Measurements from ENCODE around the gene SLC6A19. TPM values are rescaled to one million over a fixed set of nuclear protein-coding genes. Genes with fewer than 3 reads are reported as not detected.

SLC6A19 gene
- total and polyA plus RNA-seq, 10 of the 15 experiments (the other 5 are each of a cell fraction or from before 2014, with no cell fraction given) = 0.01 to 0.03 TPM; not detected in 8

DNA sequence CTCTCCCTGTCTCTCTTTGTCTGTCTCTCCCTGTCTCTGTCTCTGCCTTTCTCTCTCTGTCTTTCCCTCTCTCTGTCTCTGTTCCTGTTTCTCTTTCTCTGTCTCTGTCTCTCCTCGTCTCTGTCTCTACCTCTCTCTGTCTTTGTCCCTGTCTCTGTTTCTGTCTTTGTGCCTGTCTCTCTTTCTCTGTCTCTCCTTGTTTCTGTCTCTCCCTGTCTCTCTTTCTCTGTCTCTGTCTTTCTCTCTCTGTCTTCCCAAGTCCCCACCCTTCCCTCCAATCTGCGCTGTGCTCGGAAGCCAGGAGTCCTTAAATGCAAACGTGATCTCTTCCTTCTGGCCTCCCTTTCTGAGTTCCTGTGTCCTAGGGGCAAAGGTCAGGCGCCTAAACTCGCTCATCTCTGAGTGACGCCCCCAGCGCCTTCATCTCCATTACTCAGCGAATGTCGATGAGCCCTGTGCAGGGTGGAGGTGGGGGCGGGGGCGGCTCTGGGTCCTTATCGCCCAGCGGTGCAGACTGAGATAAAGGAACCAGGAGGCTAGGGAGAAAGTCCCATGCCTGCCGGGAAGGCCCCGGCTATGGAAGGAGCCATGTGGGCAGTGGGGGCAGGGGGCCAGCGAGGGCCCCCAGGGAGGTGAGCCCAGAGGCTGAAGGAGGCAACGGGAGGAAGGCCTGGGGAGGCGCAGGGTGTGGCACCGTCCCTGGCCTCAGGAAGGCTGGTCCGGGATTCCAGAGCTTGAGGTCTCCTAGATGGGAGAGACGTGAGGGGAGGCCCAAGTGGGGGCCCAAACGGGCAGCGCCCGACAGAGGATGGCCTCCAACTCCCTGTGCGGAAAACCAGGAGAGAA, 1.5 kb upstream of the SLC6A19 start (continued):
- no peak for TF ChIP-seq EED (IDR thresholded peaks at IDR 0.05; ENCODE audit: low read depth)
- TF ChIP-seq, protein P1, sequence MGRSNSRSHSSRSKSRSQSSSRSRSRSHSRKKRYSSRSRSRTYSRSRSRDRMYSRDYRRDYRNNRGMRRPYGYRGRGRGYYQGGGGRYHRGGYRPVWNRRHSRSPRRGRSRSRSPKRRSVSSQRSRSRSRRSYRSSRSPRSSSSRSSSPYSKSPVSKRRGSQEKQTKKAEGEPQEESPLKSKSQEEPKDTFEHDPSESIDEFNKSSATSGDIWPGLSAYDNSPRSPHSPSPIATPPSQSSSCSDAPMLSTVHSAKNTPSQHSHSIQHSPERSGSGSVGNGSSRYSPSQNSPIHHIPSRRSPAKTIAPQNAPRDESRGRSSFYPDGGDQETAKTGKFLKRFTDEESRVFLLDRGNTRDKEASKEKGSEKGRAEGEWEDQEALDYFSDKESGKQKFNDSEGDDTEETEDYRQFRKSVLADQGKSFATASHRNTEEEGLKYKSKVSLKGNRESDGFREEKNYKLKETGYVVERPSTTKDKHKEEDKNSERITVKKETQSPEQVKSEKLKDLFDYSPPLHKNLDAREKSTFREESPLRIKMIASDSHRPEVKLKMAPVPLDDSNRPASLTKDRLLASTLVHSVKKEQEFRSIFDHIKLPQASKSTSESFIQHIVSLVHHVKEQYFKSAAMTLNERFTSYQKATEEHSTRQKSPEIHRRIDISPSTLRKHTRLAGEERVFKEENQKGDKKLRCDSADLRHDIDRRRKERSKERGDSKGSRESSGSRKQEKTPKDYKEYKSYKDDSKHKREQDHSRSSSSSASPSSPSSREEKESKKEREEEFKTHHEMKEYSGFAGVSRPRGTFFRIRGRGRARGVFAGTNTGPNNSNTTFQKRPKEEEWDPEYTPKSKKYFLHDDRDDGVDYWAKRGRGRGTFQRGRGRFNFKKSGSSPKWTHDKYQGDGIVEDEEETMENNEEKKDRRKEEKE (IDR thresholded peaks at IDR 0.05) = no peak
- no peak for TF ChIP-seq ZNF207 (IDR thresholded peaks at IDR 0.05; ENCODE audit: borderline replicate concordance)
- TF ChIP-seq POLR2AphosphoS5 (IDR thresholded peaks at IDR 0.05; ENCODE audit: low read length) = no peak
- no peak for TF ChIP-seq RCOR1 (conservative IDR thresholded peaks at IDR 0.05; ENCODE audit: low read depth, low read length)
- no peak for TF ChIP-seq BACH1 (IDR thresholded peaks at IDR 0.05; ENCODE audit: borderline replicate concordance)

DNA sequence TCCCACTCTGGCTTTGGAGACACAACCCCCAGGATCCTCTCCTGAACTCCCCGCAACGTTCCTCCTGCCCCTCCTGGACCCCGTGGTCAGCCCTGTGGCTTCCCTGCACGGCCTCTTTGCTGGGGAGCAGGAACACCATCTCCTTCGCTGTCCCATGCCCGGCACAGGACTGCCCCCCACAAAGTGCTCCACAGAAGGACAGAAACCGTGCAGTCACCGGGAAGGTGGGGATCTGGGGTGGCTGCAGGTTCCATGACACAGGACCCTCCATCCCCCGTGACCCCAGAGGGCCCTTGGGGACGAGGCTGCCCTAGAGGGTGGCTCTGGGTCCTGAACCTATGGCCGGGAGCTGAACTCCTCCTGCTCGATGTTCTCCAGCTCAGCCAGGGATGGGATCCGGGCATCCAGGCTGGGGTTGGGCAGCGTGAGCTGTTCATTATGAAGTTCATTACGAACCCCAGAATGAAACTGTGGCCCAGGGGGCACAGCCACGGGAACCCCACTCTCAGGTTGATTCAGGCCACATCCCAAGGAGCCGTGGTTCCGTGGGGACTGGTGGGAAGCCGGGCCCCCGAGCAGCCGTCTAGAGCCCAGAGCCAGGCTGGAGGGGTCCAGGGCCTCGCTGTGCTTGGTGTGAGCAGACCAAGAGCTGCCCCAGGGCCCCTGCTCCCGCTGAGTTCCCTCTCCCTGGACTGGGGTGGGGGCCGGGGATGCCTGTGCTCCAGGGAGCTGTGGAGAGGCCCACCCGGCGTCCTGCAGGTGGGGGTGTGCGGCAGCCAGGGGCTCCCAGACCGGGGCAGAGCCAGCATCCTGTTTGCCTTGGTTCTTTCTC, 684 bp upstream of the SLC6A19 start:
- Histone ChIP-seq H2AFZ (ENCODE audit: control insufficient read depth, low read depth, low read length) (no peak overlapping the region), H3K27ac (ENCODE audit: control insufficient read depth, insufficient read depth) (no peak overlapping the region), H3K4me1 (ENCODE audit: control insufficient read depth, insufficient read depth, low read length) (no peaks in the 10 kb centered on the region), H3K4me3 (no peak overlapping the region), H4K20me1 (ENCODE audit: control insufficient read depth, insufficient read depth) (no peaks in the 10 kb centered on the region), H3K36me3 (ENCODE audit: control insufficient read depth in 2 of 2, insufficient read depth in 2 of 2, low read length in 1 of 2) (no peaks in the 10 kb centered on the region), H3K9ac (ENCODE audit: control insufficient read depth, insufficient read depth, low read length) (no peak overlapping the region), H3K27me3 (replicated peaks in 1 of 2; ENCODE audit: control insufficient read depth in 2 of 2, insufficient read depth in 2 of 2, low read length in 1 of 2) (no peaks in the 10 kb centered on the region; a peak in 1 of 4 replicates), H3K79me2 (ENCODE audit: control insufficient read depth, insufficient read depth, low read length) (no peaks in the 10 kb centered on the region), H3K4me2 (ENCODE audit: control insufficient read depth, insufficient read depth) (no peak overlapping the region), H3K9me3 (replicated peaks; ENCODE audit: control insufficient read depth, insufficient read depth, low read length) (no peaks in the 10 kb centered on the region)
- ChIA-PET POLR2A (no interaction called here), SMC1A (ENCODE audit: uncharacterized antibody, unreplicated experiment) (no interaction called here), CTCF (no interaction called here), RAD21 (ENCODE audit: unreplicated experiment) (no interaction called here)
- DNase-seq (ENCODE audit: low read depth, low spot score) = no peak
- FAIRE-seq = no peak
- WGBS (ENCODE audit: insufficient coverage, insufficient replicate concordance, low lambda C conversion rate, missing lambda C conversion rate) = 37% methylated on average over 27 of the region's 28 CpGs
- intact Hi-C loops (cut with micrococcal nuclease; ENCODE audit: unreplicated experiment) (no loop called here), in situ Hi-C loops (cut with MboI) (no loop called here)
- BruUV-seq (replicated peaks) = no TSS peak
- ATAC-seq = no peak; the same call in 2 of the 3 replicates
- TF ChIP-seq, protein P2, sequence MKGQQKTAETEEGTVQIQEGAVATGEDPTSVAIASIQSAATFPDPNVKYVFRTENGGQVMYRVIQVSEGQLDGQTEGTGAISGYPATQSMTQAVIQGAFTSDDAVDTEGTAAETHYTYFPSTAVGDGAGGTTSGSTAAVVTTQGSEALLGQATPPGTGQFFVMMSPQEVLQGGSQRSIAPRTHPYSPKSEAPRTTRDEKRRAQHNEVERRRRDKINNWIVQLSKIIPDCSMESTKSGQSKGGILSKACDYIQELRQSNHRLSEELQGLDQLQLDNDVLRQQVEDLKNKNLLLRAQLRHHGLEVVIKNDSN (IDR thresholded peaks at IDR 0.05; ENCODE audit: borderline replicate concordance, extremely low read length, insufficient read depth, low read depth, low read length) = no peak
- TF ChIP-seq CBX5 (IDR thresholded peaks at IDR 0.05; ENCODE audit: low read depth) (no peak), BACH1 (IDR thresholded peaks at IDR 0.05; ENCODE audit: borderline replicate concordance) (no peak), RB1 (IDR thresholded peaks at IDR 0.05; ENCODE audit: borderline replicate concordance) (no peak), PAX5 (IDR thresholded peaks at IDR 0.05; ENCODE audit: borderline replicate concordance, low read depth, low read length) (no peak), BMI1 (IDR thresholded peaks at IDR 0.05; ENCODE audit: borderline replicate concordance) (no peak)
- TF ChIP-seq, protein P3, sequence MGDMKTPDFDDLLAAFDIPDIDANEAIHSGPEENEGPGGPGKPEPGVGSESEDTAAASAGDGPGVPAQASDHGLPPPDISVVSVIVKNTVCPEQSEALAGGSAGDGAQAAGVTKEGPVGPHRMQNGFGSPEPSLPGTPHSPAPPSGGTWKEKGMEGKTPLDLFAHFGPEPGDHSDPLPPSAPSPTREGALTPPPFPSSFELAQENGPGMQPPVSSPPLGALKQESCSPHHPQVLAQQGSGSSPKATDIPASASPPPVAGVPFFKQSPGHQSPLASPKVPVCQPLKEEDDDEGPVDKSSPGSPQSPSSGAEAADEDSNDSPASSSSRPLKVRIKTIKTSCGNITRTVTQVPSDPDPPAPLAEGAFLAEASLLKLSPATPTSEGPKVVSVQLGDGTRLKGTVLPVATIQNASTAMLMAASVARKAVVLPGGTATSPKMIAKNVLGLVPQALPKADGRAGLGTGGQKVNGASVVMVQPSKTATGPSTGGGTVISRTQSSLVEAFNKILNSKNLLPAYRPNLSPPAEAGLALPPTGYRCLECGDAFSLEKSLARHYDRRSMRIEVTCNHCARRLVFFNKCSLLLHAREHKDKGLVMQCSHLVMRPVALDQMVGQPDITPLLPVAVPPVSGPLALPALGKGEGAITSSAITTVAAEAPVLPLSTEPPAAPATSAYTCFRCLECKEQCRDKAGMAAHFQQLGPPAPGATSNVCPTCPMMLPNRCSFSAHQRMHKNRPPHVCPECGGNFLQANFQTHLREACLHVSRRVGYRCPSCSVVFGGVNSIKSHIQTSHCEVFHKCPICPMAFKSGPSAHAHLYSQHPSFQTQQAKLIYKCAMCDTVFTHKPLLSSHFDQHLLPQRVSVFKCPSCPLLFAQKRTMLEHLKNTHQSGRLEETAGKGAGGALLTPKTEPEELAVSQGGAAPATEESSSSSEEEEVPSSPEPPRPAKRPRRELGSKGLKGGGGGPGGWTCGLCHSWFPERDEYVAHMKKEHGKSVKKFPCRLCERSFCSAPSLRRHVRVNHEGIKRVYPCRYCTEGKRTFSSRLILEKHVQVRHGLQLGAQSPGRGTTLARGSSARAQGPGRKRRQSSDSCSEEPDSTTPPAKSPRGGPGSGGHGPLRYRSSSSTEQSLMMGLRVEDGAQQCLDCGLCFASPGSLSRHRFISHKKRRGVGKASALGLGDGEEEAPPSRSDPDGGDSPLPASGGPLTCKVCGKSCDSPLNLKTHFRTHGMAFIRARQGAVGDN (IDR thresholded peaks at IDR 0.05) = no peak

All from GM12878 (cell line).